ENCODE data around the gene C14orf180.
A peak's percentile ranks its signal among the peaks of the same experiment; 100 is the strongest.

The C14orf180 gene

DNA sequence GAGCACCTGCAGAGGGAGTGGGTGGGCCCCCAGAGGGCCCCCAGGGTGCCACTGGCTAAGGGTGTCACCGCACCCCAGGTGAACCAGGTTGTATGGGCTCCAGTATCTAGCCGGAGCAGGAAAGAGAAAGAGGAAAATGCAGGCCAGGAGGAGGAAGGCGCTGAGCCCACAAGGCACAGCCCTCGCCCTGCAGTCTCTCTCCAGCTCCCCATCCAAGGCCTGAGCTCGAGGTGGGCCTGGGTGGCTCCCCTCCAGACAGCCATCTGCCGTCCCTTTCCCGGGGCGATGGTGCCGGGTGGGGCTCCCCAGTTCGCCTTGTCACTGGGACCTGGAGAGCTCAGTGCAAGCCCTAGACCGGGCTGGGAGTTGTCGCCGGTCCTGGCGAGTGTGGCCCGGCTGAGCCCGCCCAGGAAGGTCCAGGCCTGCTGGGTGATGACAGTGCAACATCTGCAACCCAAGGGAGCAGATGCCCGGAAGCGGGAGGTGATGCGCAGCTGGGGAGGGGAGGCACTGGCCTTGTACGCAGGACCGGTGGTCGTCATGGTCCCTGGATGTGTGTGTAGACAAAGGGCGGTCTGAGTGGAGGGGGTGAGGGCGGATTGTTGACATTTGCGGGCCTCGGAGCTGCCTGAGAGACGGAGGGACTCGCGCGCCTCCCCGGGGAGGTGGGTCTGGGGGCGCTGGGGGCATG, 24.3 kb downstream of the C14orf180 start:
- no peak overlapping the region for H3K4me3 ChIP-seq (ENCODE audit: low read length)
- no peak for DNase-seq (ENCODE audit: low read depth)
- TF ChIP-seq, protein P1, sequence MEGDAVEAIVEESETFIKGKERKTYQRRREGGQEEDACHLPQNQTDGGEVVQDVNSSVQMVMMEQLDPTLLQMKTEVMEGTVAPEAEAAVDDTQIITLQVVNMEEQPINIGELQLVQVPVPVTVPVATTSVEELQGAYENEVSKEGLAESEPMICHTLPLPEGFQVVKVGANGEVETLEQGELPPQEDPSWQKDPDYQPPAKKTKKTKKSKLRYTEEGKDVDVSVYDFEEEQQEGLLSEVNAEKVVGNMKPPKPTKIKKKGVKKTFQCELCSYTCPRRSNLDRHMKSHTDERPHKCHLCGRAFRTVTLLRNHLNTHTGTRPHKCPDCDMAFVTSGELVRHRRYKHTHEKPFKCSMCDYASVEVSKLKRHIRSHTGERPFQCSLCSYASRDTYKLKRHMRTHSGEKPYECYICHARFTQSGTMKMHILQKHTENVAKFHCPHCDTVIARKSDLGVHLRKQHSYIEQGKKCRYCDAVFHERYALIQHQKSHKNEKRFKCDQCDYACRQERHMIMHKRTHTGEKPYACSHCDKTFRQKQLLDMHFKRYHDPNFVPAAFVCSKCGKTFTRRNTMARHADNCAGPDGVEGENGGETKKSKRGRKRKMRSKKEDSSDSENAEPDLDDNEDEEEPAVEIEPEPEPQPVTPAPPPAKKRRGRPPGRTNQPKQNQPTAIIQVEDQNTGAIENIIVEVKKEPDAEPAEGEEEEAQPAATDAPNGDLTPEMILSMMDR (IDR thresholded peaks at IDR 0.05; ENCODE audit: insufficient read depth, low read depth, low read length, missing control alignments), result no peak

DNA sequence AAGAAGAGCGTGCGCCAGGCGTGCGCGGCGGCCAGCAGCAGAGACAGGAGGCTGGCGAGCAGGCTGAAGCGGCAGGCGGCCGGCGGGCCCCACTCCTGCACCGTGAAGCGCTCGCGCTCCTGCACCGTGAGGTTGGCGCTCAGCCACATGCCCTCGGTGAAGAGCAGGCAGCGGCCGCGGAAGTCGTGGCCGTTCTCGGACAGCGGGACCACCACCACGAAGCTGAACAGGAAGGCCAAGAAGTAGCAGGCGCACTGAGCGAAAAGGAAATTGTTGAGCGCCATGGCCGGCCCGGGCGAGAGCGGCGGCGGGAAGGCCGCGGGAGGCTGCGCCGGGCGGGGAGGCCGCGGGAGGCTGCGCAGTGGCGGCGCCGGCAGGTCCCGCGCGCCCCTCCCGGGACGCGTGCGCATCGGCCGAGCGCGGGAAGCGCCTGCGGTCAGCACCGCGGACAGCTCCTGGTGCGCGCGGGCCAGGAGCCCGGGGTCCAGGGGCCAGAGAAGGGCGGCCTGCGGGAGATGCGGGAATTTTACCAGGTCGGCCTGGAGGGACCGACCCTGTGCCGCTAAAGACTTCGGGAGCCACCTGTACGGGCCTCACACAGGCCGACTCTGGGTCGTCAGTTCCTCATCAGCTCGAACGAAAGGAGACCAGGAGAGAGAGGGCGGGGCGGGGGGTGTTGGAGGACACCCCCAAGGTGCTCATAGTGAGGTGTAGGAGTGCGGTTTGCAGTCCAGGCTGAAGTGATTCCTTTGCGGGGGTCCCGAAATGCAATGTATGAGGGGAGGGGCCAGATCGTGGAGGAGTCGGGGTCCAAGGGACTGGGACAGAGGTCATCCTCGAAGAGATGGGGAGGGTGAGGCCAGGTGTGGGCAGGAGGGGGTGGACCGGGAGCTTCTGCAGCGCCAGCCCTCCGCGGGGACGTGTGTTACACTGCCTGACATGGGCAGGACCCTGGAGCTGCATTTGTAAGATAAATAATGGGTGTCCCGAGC, 25.2 kb downstream of the C14orf180 start, which contains the start of gene TMEM179:
Gene TMEM179, minus strand, starts transcription at position 315 of the 992 bp plus-strand sequence. Its CDS starts 31 bp downstream, at position 284.
- TF ChIP-seq, protein P1 (IDR thresholded peaks at IDR 0.05; ENCODE audit: insufficient read depth, low read depth, low read length, missing control alignments), result no peak
- DNase-seq (ENCODE audit: low read depth), result peak; percentile 13
- no peak within 1 kb of the TSS for H3K4me3 ChIP-seq (ENCODE audit: low read length)

DNA sequence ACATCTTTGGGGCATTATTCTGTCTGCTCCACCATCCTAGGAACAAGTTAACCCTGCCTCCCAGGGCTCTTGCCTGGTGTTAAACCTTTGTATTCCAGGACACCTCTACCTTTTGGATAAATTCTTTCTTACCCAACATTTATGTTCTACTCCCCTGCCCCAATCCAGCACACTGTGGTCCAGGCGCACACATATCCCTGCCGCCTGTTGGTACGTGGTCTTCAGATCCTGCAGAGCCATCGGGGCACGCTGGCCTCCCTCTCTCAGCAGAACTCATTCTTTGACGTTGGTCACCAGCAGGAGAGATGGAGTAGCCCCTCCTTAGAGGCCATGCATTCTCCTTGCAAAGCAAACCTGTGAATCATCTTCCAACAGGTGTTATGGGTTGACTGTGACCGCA, 30.1 kb downstream of the C14orf180 start:
- no peak overlapping the region for H3K4me3 ChIP-seq (ENCODE audit: low read length)
- no peak for DNase-seq (ENCODE audit: low read depth)
- TF ChIP-seq, protein P1 (IDR thresholded peaks at IDR 0.05; ENCODE audit: insufficient read depth, low read depth, low read length, missing control alignments), result no peak

DNA sequence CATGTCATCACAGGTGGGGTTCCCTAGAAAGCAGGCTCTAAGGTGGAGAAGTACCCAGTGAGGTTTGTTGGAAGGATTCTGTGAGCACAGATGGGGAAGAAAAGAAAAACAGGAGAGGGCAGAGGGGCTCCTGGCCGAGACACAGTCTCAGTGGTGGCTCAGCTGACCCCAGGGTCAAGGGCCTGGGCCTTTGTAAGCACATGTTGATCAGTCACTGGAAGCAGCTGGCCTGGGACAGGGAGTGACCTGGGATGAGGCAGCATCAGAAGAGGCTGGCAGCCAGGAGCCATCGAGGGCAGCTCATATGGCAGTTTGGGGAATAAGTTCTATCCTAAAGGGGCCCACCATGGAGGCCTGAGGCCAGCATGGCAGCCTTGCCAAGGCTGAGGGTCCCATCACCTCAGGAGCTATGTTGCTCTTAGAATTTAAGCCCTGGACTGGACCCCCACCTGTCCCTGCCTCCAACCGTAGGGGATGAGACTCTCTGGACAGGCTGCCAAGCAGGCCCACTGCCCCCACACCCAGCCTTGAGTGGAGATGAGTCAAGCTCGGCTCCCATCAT, 31.3 kb downstream of the C14orf180 start:
- TF ChIP-seq, protein P1 (IDR thresholded peaks at IDR 0.05; ENCODE audit: insufficient read depth, low read depth, low read length, missing control alignments), result no peak
- no peak for DNase-seq (ENCODE audit: low read depth)
- H3K4me3 ChIP-seq (ENCODE audit: low read length), result no peak overlapping the region

DNA sequence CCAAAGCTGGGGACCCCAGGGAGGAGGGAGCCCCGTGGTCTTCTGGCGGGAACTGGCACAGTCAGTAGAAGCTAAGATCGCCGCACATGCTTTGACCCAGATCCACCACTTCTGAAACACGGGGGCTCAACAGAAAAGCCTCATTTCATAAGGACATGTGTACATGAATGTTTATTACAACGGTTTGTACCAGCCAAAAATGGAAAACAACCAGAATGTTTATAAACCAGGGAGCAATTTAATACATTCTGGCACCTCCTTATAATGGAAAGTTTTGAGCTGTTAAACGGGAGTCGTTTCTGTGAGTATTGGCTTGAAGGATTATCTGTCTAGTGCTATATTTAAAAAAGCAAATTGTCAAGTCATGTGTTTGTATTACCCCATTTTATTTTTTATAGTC, 32.3 kb downstream of the C14orf180 start:
- TF ChIP-seq, protein P1 (IDR thresholded peaks at IDR 0.05; ENCODE audit: insufficient read depth, low read depth, low read length, missing control alignments), result no peak
- DNase-seq (ENCODE audit: low read depth), result no peak
- no peak overlapping the region for H3K4me3 ChIP-seq (ENCODE audit: low read length)

DNA sequence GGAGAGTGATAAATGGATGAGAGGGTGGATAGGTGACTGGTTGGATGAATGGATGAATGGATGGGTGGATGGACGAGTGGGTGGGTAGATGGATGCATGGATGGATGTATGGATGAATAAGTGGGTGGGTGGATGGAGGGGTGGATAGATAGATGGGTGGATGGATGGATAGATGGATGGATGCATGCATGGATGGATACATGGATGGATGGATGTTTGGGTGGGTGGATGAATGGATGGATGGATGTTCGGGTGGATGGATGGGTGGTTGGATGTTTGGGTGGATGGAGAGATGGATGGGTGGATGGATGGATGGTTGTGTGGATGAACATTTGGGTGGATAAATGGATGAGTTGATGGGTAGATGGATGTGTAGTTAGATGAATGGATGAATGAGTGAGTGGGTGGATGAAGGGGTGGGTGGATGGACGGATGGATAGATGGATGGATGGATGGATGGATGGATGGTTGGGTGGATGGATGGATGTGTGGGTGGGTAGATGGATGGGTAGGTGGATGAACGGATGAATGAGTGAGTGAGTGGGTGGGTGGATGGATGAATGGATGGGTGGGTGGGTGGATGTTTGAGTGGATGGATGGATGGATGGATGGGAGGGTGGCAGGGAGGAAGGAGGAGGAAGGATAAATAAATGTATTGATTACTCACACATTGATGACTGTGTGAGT, 34.7 kb downstream of the C14orf180 start:
- no peak overlapping the region for H3K4me3 ChIP-seq (ENCODE audit: low read length)
- no peak for DNase-seq (ENCODE audit: low read depth)
- TF ChIP-seq, protein P1 (IDR thresholded peaks at IDR 0.05; ENCODE audit: insufficient read depth, low read depth, low read length, missing control alignments), result no peak

Data from epithelial cell of esophagus (primary cell).